GM21526 (cell line): ENCODE data around the gene GHR.

ENCODE experiments used
- ATAC-seq: cut with Tn5 transposase; IDR thresholded peaks from one replicate; pipeline ENCODE4 v1.9.1; 2021; ENCODE audit warnings: moderate library complexity; ENCODE audit not compliant: unreplicated experiment, low FRiP score

GHR gene

GRCh38 chr5:42760426-42760825 lies 337.2 kb downstream of the GHR start:
- ATAC-seq, result no peak

DNA sequence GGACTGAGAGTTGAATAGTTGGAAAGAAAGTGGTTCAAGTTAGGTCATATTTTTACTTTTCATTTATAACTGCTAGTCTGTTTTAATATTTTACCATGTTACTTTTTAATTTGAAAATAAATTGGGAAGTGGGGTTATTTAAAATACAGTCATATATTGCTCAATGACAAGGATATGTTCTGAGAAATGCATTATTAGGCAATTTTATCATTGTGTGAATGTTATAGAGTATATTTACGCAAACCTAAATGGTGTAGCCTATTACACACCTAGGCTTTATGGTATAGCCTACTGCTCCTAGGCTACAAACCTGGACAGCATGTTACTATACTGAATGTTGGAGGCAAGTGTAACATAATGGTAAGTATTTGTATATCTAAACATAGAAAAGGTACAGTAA lies 338.6 kb downstream of the GHR start:
- no peak for ATAC-seq

DNA sequence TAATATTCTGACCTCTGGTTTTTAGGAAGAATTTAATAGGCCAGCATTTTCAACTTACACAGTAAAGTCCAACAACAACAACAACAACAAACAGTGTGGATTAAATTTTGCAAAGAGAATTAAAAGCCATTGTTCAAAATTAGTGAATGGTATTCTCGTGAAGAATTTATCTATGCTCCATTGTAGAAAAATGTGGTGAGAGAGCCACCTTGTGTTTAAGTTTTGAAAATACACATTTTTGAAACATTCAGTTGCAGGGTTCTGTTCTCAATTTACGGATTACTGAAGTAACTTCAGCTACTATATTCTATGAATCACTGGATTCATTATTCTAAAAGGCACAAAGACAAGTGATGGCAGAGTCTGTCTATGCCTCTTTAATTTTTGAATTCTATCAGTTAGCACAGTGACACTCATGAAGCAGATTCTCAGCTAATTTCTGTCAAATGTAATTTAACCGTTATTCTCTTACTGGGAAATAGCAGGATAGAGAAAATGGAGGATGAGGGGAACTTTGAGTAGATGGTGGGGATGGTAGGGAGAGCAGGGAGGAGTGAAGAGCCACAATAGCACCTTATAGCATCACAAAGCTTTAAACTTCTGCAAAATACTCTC lies 344.4 kb downstream of the GHR start:
- no peak for ATAC-seq

DNA sequence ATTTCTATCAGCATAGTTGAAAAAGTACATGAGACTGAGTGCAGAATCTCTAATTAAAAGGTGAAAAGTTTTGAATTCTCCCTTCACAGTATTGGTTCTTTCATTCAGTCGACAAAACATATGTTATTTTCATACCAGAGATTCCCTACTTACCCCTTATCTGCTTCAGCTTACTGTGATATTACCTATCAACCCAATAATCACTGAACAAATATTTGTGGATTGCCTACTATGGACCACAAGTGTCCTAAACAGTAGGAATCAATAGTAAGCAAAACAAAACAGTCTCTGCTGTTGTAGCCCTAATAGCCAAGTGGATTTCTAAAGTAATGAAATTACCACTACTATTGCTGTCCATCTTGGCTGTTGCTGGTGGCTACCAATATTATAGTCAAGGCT lies 344.9 kb downstream of the GHR start:
- ATAC-seq, result no peak

- no peak for ATAC-seq
Observed at GRCh38 chr5:42770003-42770402, 346.8 kb downstream of the GHR start.
